SKM-1 (cell line): ENCODE measurements around the gene C5orf58.
"Not testable (repeated sequence)": the region's sequence is repeated elsewhere in the genome, so short reads cannot be mapped to it uniquely, and the experiment has no call there.

Source experiments
- DNase-seq: peaks from one replicate; lab custom pipeline; 2025; ENCODE audit not compliant: unreplicated experiment; lab: John Stamatoyannopoulos, UW

The C5orf58 gene

DNA sequence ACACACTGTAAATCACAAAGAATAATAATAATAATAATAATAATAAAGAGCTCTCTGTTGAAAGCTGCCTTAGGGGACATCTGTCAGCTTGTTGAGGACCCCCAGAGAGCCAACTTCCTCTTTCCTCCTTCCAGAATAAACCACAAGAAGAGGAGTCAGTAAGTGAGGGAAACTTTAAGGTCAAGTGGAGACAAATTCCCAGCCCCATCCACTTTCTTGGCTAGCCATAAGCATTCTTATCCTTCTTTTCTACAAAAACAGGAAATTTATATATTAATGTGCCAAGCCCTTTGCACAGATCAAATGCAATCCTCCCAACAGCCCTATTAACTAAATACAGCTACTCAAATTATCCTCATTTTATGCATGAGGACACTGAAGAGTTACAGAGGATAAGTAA is 9.4 kb upstream of the C5orf58 start:
- no peak for DNase-seq

DNA sequence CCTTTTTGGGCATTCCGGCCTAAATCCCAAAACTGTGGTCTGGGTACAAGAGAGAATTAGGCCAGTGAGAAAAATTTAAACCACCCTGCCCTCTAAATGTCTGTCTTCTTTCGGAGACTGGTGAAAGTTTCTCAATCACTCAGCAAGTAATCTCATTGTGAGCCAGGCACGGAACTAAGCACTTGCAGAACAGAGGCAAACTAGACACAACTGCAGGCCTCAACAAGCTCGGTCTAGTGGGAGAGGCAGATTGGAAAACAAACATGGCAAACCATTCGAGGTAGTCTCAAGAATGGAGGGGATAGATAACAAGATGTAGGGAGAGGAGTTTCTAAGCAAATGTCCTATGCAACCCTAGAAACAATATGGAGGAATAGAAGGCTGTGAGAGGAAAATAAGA is 8.9 kb upstream of the C5orf58 start:
- no peak for DNase-seq

DNA sequence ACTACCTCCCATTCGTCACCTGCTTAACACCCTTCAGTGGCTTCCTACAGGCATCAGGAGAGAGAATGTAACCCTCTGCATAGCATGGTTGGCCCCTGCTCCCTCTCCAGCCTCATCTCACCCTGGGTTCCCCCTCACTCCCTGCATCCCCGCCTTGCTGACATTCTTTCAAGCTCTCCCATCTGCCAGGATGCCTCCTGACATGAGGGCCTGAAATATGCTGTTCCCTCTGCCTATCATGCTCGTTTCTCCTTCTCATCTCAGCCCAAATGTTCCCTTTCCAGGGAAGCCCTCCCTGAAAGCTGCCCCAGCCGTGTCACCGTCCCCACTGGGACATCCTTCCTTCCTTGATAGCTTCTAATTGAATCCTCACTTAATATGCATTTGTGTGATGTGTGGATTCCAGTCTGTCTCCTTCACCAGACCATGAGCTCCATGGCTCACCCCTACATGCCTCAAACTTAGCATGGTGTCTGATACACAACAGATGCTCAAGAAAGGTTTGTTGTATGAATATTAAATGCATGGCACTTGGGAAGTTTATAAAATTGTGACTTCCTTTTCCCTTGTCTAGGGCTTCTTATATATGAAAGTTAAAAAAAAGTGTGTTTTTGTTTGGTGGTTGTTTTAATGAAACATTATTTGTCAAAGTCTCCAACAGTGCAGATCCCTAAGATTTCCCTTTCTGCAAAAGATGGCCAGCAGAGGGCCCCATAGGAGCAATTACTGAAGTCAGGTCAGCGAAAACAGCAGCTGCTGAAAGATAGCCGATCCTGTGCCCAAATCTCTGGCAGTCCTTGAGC is 7.3 kb upstream of the C5orf58 start:
- peak; percentile 69 for DNase-seq

DNA sequence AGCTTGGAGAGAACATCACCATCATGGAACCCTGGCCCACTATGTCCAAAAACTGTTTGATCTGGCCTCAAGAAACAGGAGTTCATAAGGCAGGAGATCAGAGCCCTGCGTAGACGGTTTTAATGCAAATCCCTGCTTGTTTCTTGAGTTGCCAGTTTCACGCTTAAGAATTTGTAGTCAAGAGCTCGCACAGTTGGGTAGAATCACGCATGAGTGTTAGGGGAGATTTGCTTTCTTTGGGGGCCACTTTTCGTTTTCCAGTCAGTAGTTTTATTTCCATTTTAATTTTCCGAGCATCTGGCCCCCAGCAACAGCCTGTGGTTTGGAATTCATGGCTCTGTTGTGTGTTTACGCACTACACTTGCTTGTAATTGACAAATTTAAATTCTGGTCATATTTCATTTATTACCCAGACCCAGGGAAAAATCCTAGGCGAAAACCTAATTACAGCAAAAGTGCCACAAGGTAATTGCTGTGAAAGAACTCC is 6.6 kb upstream of the C5orf58 start:
- DNase-seq: no peak

DNA sequence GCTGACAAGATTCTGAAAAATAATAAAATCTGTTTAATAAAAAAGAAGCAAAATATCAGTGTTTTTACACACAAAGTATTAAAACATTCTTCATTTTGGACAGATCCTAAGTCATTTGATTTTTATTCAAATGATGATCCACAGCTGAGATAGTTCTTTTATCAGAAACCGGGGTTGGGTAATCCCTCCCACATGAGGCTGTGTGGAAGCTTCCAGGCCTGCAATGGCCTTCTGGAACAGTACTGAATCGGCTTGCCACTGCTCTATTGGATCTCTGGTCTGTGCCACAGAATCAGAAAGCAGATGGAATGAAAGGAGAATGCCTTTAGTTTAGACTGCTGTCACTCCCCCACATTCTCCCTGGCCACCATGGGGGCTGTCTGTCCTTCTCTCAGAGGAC is 6.1 kb upstream of the C5orf58 start:
- no peak for DNase-seq

DNA sequence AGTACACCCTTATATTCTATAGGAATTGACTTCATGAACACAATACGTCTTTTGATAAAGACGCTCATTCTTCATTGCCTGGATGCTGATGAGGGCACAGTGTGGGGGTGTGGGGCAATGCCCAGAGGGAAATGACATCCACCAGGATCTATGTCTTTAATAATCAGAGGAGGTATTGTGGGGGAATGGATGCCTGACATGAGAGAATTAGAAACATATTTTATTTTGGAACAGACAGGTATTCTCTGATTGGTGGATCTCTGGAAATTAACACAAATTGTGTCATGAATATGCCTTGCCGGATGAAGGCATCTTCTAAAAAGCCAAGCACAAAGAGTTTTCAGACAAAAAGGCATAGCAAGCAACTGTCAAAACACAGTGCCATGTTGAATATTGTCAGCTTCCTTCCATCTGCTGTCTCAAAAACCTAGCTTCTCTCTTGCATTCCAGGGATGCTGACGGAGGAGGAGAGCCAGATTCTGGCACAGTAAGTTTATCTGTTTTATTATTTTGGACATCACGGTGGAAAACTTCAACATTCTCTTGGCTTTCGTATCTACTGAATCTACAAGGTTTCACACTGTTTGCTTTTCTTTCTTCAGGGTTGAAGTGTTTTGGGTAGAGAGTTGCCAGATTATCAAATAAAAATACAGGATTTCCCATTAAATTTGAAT is 3.9 kb upstream of the C5orf58 start:
- no peak for DNase-seq

DNA sequence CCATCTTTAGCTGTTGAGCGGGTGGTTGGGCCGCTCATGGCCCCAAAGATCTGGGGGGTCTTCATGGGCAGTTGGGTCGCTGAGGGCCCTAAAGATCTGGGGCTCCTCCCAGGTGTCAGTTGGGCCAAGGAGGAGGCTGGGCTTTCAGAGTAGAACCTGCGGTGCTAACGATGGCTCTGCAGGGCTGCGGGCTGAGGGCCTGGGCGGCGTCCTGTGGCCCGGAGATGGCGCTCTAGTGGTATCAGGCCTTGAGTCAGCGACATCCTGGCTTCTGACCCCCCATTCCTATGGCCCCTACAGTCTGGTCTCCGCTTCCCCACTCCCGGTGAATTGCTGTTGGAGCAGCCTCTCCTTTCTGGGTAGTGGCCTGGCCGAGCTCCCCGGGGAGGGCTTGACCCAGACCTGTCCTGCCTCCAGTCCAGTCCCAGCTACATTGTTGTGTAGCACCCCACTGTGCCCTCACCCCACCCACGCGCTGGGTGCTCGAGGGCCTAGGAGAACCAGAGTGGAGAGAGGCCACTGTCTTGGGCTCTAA is 640 bp downstream of the C5orf58 start:
- no peak for DNase-seq

DNA sequence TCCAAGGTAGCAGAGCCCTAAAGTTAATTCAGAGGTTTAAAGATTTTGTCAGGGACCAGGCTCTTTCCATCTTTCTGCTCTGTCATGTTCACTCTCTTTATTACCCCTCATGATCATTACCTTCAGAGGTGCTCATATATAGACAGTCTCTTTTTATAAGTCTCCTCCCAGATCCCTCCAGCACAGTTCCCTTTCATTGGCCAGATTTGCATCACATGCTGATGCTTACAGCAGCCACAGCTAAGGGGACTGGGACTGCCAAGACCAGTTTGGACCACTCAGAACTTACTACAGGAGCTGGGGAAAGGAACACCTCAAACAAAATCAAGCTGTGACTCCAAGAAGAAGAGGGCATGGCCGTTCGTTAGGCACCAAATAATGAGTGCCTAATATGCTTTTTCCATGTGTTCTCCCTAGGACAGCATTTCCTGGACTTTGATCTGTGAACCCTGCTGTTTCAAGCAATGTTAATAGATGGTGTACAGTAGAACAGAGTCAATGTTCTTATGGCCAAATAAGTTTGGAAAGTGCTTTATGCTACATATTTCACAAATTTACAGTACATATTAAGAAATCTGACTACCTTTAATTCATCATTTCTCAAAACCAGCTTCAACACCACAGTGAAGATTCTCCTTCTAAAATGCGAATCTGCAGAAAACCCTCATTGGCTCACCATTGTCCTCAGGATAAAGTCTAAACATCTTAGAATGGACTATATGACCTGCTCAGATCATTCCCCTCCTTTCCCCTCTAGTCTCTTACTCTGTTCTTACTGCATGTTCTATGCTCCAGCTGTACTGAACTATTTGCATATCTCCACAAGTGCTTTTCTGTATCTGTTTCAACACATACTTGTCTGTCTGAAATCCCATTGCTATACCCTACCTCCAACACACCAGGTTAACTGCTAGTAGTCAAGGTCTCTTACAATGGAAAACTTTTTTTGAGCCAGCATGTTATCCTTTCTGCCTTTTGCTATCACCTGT is 3.4 kb downstream of the C5orf58 start:
- no peak for DNase-seq

DNA sequence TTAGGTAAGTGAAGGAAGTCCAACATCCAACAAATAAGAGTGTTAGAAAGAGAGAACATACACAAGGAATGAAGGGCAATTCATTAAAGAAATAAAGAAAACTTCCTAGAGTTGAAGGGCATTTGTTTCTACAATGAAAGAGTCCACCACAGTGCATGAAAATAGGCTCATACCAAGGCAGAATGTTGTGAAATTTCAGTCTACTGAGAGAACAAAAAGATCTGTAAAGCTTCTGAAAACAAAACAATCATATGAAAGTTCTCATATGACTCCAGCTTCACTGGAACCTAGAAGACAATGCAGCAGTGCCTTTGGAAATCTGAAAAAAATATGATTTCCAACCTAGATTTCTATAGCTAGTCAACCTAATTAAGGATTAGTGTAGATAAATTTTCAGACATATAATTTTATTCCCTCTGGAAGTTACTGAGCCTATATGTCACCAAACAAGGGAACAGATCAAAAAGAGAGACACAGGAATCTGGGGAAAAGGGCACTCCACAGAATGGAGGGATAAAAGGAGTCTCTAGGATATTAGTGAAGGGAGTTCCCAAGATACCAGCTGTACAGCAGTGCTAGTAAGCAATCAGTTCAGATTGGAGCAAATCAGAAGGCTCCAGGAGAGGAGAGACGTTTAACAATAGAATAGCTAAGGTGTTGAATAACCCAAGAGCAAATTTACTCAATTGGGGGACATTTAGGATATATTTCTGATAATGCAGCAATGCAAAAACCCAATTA is 5.8 kb downstream of the C5orf58 start:
- no peak for DNase-seq

DNA sequence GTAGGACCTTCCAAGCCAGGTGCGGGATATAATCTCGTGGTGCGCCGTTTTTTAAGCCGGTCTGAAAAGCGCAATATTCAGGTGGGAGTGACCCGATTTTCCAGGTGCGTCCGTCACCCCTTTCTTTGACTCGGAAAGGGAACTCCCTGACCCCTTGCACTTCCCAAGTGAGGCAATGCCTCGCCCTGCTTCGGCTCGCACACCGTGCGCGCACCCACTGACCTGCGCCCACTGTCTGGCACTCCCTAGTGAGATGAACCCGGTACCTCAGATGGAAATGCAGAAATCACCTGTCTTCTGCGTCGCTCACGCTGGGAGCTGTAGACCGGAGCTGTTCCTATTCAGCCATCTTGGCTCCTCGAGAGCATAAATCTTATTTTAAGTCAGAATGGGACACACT is 12.7 kb downstream of the C5orf58 start:
- DNase-seq: not testable (repeated sequence)

DNA sequence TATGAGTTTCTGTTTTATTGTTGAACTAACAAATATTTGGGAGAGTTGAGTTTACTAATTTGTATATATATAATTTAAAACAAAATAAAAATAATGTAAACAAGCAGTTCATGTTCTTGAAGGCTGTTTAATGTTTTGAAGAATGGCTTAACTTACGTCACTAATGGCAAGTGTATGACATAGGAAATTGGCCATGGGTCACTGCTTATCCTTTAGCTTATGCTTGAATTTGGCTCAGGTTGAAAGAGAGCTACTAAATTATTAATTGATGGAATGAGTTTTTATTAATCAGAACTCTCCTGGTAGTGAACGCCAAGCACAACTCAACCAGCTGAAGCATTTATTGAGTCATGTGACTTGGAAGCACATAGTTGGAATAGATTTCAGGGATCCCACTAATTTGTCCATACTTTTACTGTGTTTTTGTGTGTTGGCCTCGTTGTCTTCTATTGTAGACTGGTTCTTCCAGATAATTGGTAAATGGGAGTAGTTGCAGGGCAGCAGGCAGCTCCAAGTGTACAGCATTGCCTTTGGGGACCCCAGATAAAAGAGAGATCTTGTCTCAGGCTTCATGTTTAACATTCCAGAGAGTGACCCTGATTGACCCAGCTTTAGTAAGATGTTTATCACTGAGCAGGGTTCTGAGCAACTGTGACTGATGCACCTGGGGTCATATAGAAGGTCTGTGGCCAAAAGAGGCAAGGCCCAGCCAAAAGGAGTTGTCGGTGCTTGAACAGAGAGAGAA is 13.5 kb downstream of the C5orf58 start:
- no peak for DNase-seq

DNA sequence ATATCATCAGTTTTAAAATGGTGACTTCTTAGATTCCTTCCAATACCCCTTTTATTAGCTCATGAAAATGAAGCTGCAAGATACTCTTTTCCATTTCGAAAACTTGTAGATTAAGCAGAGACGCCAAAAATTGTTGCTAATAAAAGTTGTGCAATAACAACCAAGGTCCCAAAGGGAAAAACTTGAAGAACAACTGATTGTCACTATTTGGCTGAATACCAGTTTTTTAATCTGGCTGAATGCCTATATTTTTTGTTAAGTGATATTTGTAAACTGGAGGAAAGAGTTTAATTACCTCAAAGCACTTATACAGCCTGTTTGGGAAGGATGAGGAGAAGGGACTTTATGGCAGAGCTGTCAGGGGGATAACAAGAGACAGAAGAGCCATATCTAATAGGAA is 14.6 kb downstream of the C5orf58 start:
- DNase-seq: no peak

DNA sequence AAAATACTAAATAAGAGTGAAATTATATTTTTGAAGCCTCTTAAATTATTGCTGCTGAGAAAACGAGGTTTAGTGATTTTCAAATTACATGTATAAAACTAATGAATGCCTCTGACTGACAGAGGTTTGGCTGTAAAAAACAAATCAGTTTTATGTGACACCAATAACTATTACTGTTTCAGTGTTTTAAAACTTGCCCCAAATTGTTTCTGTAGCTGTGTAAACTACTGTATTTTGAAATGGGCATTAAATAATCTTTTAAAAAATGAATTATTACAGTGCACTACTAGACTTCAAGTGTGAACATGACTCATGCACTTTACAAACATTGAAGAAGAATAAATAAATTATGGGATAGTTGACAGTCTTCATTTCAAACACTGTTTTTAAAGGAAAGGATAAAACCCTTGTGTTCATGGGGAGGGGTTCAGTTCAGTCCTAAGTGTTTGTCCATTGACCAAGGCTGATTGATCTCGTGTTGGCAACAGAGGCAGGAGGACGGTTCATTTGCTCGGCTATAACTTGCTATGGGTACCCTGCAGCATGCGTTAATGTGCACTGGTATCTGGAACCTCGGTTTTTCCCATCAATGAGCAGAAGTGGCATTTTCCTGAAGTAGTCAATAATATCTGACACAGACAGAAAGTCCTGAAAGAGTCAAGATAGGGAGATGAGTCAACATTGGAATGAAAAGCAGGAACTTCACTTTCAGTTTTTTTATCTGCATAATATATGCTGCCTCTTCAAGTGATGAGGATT is 15.6 kb downstream of the C5orf58 start:
- DNase-seq: no peak

DNA sequence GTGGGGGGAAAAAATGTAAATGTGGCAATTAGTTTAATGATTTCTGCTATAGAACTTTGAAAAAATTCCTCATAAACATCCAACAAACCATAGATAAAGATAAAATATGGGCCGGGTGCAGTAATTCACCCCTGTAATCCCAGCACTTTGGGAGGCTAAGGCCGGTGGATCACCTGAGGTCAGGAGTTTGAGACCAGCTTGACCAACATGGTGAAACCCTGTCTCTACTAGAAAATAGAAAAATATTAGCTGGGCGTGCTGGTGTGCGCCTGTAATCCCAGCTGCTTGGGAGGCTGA is 16.1 kb downstream of the C5orf58 start:
- DNase-seq: not testable (repeated sequence)

DNA sequence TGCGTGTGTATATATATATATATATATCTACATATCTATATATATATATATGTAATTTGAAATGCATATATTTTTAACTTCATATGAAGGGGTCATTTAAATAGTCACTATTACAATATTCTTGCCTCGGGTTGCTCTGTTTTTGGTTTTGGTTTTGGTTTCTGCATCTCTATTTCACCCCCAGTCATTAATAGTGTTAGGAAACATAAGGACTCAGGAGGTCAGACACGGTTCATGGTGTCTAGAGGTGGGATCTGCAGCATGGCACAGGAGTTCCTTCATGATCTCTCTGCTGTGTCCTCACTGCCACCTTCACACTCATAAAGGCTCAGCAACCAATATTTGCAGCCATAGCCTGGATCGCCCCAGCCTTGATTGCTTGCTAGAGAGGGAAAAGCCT is 16.6 kb downstream of the C5orf58 start:
- DNase-seq: no peak

DNA sequence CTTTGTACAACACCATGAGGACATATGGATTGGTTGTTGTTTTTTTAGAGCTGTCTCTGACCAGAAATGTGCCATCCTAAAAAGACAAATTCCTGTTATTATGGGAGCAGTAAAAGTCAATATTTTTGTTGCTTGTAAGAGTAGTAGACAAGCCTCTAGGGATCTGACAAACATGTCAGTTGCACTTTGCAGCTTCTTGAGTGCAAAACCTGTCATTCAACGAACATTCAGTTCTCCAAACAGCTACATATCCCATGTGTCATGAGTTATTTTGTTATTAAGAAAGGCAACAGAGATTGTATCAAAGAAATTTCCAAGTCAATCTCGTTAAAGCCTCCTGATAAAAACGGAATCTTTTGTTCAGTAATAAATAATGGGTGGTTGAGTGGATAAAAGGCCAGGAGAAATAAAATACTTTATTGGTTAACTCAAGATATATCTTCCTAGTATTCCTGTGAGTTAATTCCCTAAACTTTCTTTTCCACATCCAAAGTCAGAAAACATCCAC is 18.1 kb downstream of the C5orf58 start:
- no peak for DNase-seq

DNA sequence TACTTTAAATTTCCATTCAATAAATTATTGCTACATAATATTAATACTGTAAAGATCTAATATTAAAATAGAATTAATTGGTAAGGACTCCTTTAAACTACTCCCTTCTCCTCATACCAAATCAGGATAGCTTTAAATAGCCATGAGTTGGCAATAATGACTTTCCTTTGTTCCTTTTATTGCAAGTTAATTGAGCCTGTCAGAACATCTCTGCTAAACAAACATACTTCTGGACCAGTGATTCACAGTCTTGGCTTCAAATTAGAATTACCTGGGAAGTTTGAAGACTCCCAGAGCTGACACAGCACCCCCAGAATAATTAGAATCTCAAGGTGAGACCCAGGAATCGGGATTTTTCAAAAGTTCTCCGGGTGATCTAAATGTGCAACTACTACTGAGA is 18.7 kb downstream of the C5orf58 start:
- no peak for DNase-seq

DNA sequence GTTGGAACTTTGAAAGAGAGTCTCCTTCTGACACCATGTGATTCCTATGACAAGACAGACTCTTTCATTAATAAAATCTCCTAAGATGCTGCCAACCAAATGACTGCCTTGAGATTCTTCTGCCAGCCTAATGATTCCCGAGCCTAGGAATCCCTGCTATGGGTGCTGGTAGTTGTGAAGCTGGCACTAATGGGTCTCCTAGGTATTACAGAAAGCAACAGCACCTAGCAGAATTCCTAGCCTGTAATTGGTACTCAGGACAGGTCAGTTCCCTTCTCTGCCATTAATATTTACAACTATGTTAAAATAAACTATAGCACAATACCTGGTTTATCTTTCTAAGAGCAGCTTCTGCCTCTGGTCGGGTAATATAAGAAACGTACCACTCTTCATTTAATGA is 19.3 kb downstream of the C5orf58 start:
- no peak for DNase-seq
